HG02610 (cell line): ENCODE results near the gene ANKFY1.
"Not testable (repeated sequence)": the region's sequence is repeated elsewhere in the genome, so short reads cannot be mapped to it uniquely, and the experiment has no call there.

Experiments used
- ATAC-seq: cut with Tn5 transposase; IDR thresholded peaks from one replicate; pipeline ENCODE4 v1.9.1; 2021; ENCODE audit warnings: mild to moderate bottlenecking, moderate library complexity; ENCODE audit not compliant: unreplicated experiment

The ANKFY1 gene

GRCh38 chr17:4219241-4219640 lies 44.5 kb downstream of the ANKFY1 start:
- no peak for ATAC-seq

DNA sequence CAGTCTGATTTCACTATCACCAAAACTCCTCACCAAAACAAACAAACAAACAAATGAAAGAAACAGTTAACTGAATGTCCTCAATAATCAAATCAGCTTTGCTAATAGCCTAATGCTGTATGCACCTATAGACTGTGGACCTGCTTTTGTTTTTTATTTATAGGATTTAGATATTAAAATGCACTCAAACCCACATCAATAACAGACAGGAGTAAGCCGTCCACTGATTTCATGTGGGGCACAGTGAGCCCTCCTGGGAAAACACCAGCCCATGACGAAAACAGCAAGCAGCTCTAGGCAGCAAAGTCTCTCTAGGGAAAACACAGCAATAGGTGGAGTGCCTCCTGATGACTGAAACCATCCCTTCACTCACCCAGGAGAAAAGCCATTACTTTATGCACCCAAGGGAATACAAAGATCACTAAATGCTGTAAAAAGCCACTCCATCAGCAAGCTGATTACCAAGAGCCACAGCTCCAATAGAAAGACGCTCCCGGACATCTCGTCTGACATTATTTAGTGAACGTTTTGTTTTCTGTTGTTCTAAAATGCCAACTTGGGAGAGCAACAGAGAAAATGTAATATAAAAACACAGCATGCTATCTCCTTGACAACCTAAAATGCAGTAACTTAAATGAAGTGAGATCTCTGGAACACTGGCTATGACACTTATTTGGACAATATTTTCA lies 47.8 kb downstream of the ANKFY1 start:
- peak; percentile 30 for ATAC-seq

DNA sequence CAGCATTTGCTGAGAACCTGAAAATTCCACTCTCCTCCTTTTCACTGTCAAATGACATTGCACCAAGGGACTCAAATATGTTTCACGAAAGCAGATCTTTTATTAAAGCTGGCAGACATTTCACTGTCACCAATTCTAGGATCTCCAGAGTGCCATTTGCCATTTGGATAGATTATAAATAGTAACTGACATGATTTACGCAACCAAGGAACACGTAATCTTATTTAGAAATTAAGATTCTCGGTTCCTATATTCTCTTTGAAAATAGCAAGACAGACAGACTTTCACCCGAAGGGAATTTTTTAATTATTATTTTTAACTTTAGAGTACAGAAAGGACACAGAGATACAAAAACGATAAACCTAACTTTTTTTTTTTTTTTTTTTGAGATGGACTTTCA lies 49.6 kb downstream of the ANKFY1 start:
- ATAC-seq: no peak

DNA sequence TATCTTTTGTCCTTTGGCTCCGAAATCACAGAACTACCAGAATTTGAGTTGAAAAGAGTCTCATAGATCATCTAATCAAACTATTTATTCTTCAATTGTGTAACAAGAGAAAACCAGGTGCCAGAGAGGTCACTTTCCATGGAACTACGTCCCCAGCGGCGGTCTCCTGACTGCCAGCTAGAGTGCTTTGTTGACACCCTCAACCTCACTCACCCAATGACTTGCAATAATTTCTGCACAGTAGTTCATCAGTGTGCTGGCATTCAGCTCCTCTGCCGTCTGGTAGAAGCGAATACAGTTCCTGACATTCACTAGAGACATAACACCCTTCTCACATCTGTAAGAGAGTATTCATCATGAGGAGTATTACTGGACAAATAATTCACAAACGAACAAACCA lies 54.2 kb downstream of the ANKFY1 start:
- no peak for ATAC-seq

DNA sequence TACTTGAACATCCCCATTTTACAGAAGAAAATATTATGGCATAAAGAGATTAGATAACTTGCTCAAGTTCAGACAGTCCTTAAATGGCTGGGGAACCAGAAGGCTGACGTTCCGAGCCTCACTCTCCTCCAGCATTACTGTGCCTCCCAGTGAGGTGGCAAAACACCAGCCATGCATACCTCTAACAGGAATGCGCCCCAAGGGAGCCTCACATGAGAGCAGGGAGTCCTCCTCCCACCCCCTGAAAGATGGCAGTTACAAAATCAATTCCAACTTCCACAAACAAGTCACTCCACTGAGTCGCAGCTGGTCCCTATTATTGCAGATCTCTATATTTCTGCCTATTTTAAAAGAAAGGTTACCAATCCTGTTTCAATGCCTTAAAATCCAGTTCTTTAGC lies 55.5 kb downstream of the ANKFY1 start:
- ATAC-seq: no peak

GRCh38 chr17:4206962-4207361 lies 56.8 kb downstream of the ANKFY1 start:
- ATAC-seq: no peak

- ATAC-seq: no peak
These were observed 57.9 kb downstream of the ANKFY1 start for GRCh38 chr17:4205917-4206316.

GRCh38 chr17:4204710-4205173 lies 59.0 kb downstream of the ANKFY1 start:
- no peak for ATAC-seq

GRCh38 chr17:4204190-4204589 lies 59.6 kb downstream of the ANKFY1 start:
- no peak for ATAC-seq

- no peak for ATAC-seq
These were observed 62.6 kb downstream of the ANKFY1 start for GRCh38 chr17:4201226-4201625.

DNA sequence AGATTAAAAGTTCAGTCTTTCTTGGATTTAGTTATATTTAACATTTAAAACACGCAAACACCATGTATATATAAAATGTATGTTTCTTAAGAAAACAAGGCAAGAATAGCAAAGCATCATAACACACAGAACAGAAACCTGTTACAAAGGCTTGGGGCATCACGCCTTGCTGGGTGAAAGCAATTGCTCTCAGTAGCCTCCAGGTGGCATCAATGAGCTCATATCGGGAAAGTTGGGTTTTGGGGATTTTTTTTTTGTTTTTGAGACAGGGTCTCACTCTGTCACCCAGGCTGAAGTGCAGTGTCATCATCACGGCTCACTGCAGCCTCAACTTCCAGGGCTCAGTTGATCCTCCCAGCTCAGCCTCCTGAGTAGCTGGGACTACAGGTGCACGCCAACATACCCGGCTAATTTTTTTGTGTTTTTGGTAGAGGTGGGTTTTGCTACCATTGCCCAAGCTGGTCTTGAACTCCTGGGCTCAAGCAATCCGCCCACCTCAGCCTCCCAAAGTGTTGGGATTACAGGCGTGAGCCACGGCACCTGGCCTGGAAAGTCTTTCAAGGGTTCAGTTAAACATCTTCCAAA lies 63.9 kb downstream of the ANKFY1 start:
- ATAC-seq: no peak

GRCh38 chr17:4198995-4199394 lies 64.8 kb downstream of the ANKFY1 start:
- no peak for ATAC-seq

DNA sequence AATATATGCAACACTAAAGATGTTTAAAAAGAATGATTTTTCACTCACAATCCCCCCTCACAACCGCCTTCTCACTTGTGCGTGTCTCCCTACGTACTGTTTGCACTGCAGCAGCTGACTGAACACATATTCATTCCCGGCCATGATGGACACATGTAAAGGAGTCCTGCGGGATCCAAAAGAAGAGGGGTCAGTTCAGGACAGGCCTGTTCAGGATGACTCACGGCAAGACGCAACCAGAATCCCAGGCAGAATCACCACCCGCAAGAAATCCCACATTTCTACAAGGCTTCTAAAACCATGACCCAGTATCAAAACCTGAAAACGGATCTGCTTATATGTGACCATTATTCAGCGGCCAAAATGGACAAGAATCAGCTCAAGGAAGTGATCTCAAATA lies 68.5 kb downstream of the ANKFY1 start:
- ATAC-seq: no peak

DNA sequence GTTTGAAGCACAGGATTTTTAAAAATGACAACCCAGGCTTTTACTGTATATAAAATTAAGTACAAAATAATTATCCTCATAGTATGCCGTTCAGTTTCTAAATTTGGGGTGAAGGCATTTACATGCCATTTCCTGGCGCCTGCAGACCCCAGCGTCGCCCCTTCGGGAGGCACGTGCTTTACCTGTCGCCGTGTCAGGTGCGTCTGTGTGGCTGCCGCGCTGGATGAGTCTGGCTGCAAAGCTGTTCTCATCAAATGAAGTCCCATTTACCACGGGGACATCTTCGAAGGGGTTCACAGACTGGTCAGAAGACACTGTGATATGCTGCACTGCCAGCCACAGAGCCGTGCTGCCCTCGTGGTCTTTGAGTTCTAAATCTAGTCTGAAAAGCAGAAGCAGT lies 69.0 kb downstream of the ANKFY1 start:
- ATAC-seq: no peak

- not testable (repeated sequence) for ATAC-seq
These were observed 73.0 kb downstream of the ANKFY1 start for GRCh38 chr17:4190791-4191190.

GRCh38 chr17:4189280-4189679 lies 74.5 kb downstream of the ANKFY1 start:
- ATAC-seq: no peak

GRCh38 chr17:4188076-4188475 lies 75.7 kb downstream of the ANKFY1 start:
- no peak for ATAC-seq

DNA sequence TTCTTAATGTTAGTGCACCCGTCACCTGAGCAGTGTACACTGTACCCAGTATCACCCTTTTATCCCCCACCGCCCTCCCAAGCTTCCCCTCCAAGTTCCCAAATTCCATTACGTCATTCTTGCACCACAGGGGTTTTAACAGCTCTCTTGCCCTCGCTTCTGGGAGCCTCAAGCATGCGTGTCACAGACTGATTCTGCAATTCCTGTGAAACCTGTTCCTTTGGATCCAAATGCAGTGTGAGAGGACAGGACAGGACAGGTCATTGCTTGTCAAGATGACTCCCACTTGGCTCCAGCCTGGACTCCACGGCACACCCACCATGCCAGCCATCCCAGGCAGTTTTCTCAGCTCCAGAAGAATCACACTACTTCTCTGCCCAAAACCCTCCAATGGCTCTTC lies 76.7 kb downstream of the ANKFY1 start:
- ATAC-seq: no peak

GRCh38 chr17:4186357-4186881 lies 77.4 kb downstream of the ANKFY1 start:
- no peak for ATAC-seq

DNA sequence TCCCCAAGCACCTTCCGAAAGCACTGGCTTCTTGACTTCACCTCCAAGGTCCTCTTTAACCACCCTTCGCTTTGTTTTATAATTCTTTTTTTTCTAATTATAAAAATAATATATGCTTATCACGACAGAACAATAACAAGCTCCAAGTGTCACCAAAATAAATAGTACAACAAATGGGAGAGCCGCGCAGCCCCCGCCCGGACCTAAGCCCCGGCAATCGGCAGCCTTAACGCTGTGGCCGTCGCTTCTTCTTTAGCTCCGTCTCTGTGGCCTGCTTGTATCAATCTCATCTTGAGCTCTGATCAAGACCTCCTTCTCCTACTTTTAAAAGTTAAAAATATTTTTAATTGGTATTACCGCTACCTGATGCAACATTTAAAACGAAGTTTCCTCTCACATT lies 78.1 kb downstream of the ANKFY1 start:
- no peak for ATAC-seq

- no peak for ATAC-seq
These were observed 79.0 kb downstream of the ANKFY1 start for GRCh38 chr17:4184811-4185210.

GRCh38 chr17:4182043-4182442 lies 81.7 kb downstream of the ANKFY1 start:
- ATAC-seq: no peak

- no peak for ATAC-seq
These were observed 83.0 kb downstream of the ANKFY1 start for GRCh38 chr17:4180791-4181190.
